WTC11 (cell line): Measurements from ENCODE around the gene TMEM141. TPM values are rescaled to one million over a fixed set of nuclear protein-coding genes. Genes with fewer than 3 reads are reported as not detected.

Source experiments
- ATAC-seq: fragments of 200-7000 bp; cut with Tn5 transposase; 2 replicates; pipeline ENCODE4 v1.10.0; 2021; ENCODE audit warnings: mild to moderate bottlenecking, moderate library complexity
- CTCF ChIA-PET: fragments of 300-600 bp; sonication (Branson Sonifier 250); formaldehyde crosslinking; loops from one replicate; lab custom pipeline; 2021; ENCODE audit warnings: antibody characterized with exemption; lab: Charles Lee
- POLR2A ChIA-PET: fragments of 350-600 bp; sonication (Branson Sonifier 250); formaldehyde crosslinking; loops from one replicate; lab custom pipeline; 2021; ENCODE audit warnings: antibody characterized with exemption; lab: Charles Lee
- DNase-seq: peaks from one replicate; pipeline ENCODE4 v3.0.0; 2021; ENCODE audit warnings: low spot score
- H3K27ac Mint-ChIP-seq: 2 replicates; pipeline ENCODE4 v1.8.0; 2021; ENCODE audit warnings: mixed read lengths
- H3K27me3 Mint-ChIP-seq: 2 replicates; pipeline ENCODE4 v1.8.0; 2021; ENCODE audit warnings: low read depth, mild to moderate bottlenecking, moderate library complexity, mixed read lengths
- H3K36me3 Mint-ChIP-seq: 2 replicates; pipeline ENCODE4 v1.8.0; 2021; ENCODE audit warnings: mixed read lengths
- H3K4me1 Mint-ChIP-seq: 2 replicates; pipeline ENCODE4 v1.8.0; 2022; ENCODE audit warnings: mixed read lengths
- H3K4me3 Mint-ChIP-seq: 2 replicates; pipeline ENCODE4 v1.8.0; 2021; ENCODE audit warnings: mild to moderate bottlenecking, moderate library complexity, mixed read lengths
- H3K9me3 Mint-ChIP-seq: 2 replicates; pipeline ENCODE4 v1.8.0; 2021; ENCODE audit warnings: mixed read lengths
- E2F1 ChIP-seq: sonication (generic); formaldehyde crosslinking; IDR thresholded peaks from 2 replicates; pipeline ENCODE4 v1.8.0; 2022; ENCODE audit warnings: mild to moderate bottlenecking, missing genetic modification reagents
- ETV6 ChIP-seq: sonication (generic); formaldehyde crosslinking; IDR thresholded peaks from 2 replicates; pipeline ENCODE4 v1.8.1; 2022; ENCODE audit warnings: mild to moderate bottlenecking, missing genetic modification reagents
- FOXP1 ChIP-seq: sonication (generic); formaldehyde crosslinking; IDR thresholded peaks from 2 replicates; pipeline ENCODE4 v1.8.0; 2022; ENCODE audit warnings: missing genetic modification reagents, mild to moderate bottlenecking, moderate library complexity, borderline replicate concordance
- FOXP4 ChIP-seq: sonication (generic); formaldehyde crosslinking; IDR thresholded peaks from 2 replicates; pipeline ENCODE4 v1.8.0; 2022; ENCODE audit warnings: mild to moderate bottlenecking, missing genetic modification reagents
- GABPB1 ChIP-seq: sonication (generic); formaldehyde crosslinking; IDR thresholded peaks from 2 replicates; pipeline ENCODE4 v1.8.1; 2023; ENCODE audit warnings: mild to moderate bottlenecking, missing genetic modification reagents
- IRF2 ChIP-seq: sonication (generic); formaldehyde crosslinking; IDR thresholded peaks from 2 replicates; pipeline ENCODE4 v1.8.0; 2022; ENCODE audit warnings: low read depth, missing genetic modification reagents, borderline replicate concordance
- MAX ChIP-seq: sonication (generic); formaldehyde crosslinking; IDR thresholded peaks from 2 replicates; pipeline ENCODE4 v1.8.0; 2022; ENCODE audit warnings: mild to moderate bottlenecking, missing genetic modification reagents
- SMAD3 ChIP-seq: sonication (generic); formaldehyde crosslinking; IDR thresholded peaks from 2 replicates; pipeline ENCODE4 v1.8.0; 2022; ENCODE audit warnings: missing genetic modification reagents, mild to moderate bottlenecking, borderline replicate concordance
- SP1 ChIP-seq: sonication (generic); formaldehyde crosslinking; conservative IDR thresholded peaks from 2 replicates; pipeline ENCODE4 v1.8.1; 2022; ENCODE audit warnings: missing genetic modification reagents
- total RNA-seq: library from RNA; stranded (reverse); gene quantifications from 3 replicates; pipeline ENCODE4 v1.2.3, GENCODE V29; 2021
- TF ChIP-seq, protein P1 (sequence below): sonication (generic); formaldehyde crosslinking; IDR thresholded peaks from 2 replicates; pipeline ENCODE4 v1.8.1; 2023; ENCODE audit warnings: mild to moderate bottlenecking, moderate library complexity, missing genetic modification reagents
- TF ChIP-seq, protein P2 (sequence below): sonication (generic); formaldehyde crosslinking; IDR thresholded peaks from 2 replicates; pipeline ENCODE4 v1.8.1; 2023; ENCODE audit warnings: mild to moderate bottlenecking, missing genetic modification reagents

TMEM141 gene
- total RNA-seq, 1 experiment from 2014 or later = 72.0 TPM

DNA sequence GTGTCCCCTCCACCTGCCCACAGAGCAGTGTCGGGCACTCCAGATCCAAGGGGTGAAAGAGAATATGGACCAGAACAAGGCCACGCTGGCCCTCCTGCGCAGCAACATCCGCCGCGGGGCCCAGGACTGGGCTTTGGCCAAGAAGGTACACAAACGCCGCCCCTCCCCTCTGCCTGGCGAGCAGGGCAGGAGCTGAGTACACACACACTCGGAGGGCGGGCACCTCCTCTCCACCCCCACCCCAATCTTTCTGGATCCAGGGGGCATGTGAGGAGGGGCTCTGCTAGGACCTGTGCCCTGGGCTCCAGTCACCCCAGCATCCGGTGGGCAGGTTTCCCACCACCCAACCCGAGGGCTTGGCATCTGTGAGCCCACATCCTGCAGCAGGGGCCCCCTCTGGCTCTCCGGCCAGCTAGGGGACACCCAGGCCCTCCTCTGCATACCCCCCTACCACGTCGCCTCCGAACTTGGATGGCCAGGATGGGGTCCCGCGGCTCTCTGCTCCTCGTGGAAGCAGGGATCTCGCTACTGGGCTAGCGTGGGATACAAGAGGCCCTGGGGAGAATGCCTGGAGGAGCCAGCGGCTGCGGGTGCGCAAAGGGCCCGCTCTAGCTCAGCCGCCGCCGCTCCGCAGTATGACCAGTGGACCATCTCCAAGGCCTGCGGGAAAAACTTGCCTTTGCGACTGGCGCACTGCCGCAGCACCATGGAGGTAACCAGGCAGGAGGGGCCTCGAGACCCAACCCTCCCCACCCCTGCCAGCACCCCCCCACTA lies 8.1 kb downstream of the TMEM141 start:
- no peaks in the 10 kb centered on the region for H3K36me3 Mint-ChIP-seq
- CTCF ChIA-PET = interaction anchor here (0.6 to 3.6 kb wide), 17 partner anchors 8 to 659 kb away, joined by 3 to 28 read pairs (median 8); partner anchors contain the start of genes AJM1, RABL6 and TMEM141
- H3K9me3 Mint-ChIP-seq = no peaks in the 10 kb centered on the region
- POLR2A ChIA-PET = no interaction called here
- H3K4me3 Mint-ChIP-seq = peak overlapping the region; percentile 90
- peaks cover 57% of the 10 kb centered on the region for H3K27me3 Mint-ChIP-seq
- no peak for TF ChIP-seq SMAD3 (CRISPR knock-in tag)
- TF ChIP-seq GABPB1 (CRISPR knock-in tag) = peak; percentile 18; the same call in 1 of the 2 replicates
- TF ChIP-seq, all 79 proteins: peak for 1
- peak; percentile 4 for ATAC-seq
- peak; percentile 39 for DNase-seq
- Mint-ChIP-seq H3K4me1 (peaks cover 17% of the 10 kb centered on the region), H3K27ac (no peak overlapping the region)

DNA sequence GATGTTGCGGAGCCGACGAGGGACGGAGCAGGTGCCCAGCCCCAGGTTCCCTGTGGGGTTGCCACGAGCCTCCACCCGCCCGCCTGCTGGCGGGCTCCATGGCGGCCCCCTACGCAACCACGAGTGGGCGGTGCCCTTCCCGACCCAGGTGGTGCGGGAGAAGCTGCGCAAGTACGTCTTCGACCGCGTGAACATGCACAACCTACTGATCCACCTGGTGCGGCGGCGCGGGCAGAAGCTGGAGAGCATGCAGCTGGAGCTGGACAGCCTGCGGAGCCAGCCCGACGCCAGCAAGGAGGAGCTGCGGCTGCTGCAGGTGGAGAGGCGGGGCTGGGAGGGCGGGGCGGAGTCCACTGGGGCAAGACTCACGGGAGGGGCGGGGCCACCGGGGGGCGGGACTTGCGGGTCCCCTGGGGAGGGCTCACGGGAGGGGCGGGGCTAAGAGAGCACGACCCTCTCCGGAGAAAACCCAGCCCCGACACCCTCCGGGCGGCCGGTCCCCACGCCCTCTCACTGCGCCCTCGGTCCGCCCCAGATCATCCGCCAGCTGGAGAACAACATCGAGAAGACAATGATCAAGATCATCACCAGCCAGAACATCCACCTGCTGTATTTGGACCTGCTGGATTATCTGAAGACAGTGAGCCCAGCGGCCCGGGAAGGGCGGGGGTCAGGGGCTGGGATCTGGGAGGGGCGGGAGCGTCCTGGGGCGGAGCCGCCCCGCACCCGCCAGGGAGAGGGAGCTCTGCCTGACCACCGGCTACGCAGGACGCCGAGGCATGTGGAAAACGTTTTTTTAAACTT lies 8.9 kb downstream of the TMEM141 start:
- Mint-ChIP-seq H3K27ac (peak overlapping the region; percentile 97), H3K4me1 (peaks cover 17% of the 10 kb centered on the region), H3K4me3 (peak overlapping the region; percentile 90), H3K27me3 (peaks cover 58% of the 10 kb centered on the region), H3K9me3 (no peaks in the 10 kb centered on the region), H3K36me3 (no peaks in the 10 kb centered on the region)
- ChIA-PET POLR2A (interaction anchor here (0.6 to 1.7 kb wide), 6 partner anchors 20 to 267 kb away, joined by 3 to 14 read pairs (median 4); no protein-coding TSS in a partner anchor), CTCF (interaction anchor here (0.5 to 3.6 kb wide), 34 partner anchors 9 to 659 kb away, joined by 3 to 28 read pairs (median 6); partner anchors contain the start of genes ABCA2, AJM1, LCN8 and MAN1B1)
- TF ChIP-seq E2F1 (CRISPR knock-in tag) (0 out of 2 replicates have a peak, but pooled peaks have one; percentile 28), ETV6 (CRISPR knock-in tag) (0 out of 2 replicates have a peak, but pooled peaks have one; percentile 31), SP1 (CRISPR knock-in tag) (peak; percentile 73; the same call in 1 of the 2 replicates), FOXP1 (CRISPR knock-in tag) (peak; percentile 38; the same call in 1 of the 2 replicates), MAX (CRISPR knock-in tag) (peak; percentile 80), FOXP4 (peak; percentile 68; the same call in 1 of the 2 replicates), IRF2 (CRISPR knock-in tag) (no peak)
- TF ChIP-seq, protein P1, sequence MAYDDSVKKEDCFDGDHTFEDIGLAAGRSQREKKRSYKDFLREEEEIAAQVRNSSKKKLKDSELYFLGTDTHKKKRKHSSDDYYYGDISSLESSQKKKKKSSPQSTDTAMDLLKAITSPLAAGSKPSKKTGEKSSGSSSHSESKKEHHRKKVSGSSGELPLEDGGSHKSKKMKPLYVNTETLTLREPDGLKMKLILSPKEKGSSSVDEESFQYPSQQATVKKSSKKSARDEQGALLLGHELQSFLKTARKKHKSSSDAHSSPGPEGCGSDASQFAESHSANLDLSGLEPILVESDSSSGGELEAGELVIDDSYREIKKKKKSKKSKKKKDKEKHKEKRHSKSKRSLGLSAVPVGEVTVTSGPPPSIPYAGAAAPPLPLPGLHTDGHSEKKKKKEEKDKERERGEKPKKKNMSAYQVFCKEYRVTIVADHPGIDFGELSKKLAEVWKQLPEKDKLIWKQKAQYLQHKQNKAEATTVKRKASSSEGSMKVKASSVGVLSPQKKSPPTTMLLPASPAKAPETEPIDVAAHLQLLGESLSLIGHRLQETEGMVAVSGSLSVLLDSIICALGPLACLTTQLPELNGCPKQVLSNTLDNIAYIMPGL (CRISPR knock-in tag) = 0 out of 2 replicates have a peak, but pooled peaks have one; percentile 10
- TF ChIP-seq, protein P2, sequence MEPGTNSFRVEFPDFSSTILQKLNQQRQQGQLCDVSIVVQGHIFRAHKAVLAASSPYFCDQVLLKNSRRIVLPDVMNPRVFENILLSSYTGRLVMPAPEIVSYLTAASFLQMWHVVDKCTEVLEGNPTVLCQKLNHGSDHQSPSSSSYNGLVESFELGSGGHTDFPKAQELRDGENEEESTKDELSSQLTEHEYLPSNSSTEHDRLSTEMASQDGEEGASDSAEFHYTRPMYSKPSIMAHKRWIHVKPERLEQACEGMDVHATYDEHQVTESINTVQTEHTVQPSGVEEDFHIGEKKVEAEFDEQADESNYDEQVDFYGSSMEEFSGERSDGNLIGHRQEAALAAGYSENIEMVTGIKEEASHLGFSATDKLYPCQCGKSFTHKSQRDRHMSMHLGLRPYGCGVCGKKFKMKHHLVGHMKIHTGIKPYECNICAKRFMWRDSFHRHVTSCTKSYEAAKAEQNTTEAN (CRISPR knock-in tag) = no peak
- ATAC-seq = peak; percentile 54
- DNase-seq = peak; percentile 92
